ENCODE results near the gene ACMSD.

DNA sequence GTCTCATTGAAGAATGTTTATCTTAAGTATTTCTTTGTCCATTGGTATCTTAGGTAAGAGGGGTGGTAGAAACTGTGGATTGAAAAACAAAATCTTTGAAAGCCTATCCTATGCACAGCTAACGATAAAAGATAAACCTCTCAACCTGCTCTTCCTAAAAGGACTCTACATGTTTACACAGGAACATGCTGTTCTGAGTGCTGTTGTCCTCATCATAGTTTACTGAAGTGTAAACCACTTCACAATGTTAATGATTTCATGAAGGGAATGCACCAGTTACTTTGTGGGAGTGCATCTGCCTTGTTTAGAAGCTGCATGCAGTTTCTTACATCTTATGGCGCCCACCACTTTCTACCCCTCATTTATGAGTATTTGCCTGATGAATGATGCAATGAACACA lies 1.2 kb downstream of the ACMSD start:
- TF ChIP-seq, protein P1, sequence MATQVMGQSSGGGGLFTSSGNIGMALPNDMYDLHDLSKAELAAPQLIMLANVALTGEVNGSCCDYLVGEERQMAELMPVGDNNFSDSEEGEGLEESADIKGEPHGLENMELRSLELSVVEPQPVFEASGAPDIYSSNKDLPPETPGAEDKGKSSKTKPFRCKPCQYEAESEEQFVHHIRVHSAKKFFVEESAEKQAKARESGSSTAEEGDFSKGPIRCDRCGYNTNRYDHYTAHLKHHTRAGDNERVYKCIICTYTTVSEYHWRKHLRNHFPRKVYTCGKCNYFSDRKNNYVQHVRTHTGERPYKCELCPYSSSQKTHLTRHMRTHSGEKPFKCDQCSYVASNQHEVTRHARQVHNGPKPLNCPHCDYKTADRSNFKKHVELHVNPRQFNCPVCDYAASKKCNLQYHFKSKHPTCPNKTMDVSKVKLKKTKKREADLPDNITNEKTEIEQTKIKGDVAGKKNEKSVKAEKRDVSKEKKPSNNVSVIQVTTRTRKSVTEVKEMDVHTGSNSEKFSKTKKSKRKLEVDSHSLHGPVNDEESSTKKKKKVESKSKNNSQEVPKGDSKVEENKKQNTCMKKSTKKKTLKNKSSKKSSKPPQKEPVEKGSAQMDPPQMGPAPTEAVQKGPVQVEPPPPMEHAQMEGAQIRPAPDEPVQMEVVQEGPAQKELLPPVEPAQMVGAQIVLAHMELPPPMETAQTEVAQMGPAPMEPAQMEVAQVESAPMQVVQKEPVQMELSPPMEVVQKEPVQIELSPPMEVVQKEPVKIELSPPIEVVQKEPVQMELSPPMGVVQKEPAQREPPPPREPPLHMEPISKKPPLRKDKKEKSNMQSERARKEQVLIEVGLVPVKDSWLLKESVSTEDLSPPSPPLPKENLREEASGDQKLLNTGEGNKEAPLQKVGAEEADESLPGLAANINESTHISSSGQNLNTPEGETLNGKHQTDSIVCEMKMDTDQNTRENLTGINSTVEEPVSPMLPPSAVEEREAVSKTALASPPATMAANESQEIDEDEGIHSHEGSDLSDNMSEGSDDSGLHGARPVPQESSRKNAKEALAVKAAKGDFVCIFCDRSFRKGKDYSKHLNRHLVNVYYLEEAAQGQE (IDR thresholded peaks at IDR 0.05; ENCODE audit: insufficient read depth in 1 of 2, low read depth in 2 of 2, low read length in 2 of 2): no peak
- no peak for TF ChIP-seq POLR2AphosphoS5 (IDR thresholded peaks at IDR 0.05; ENCODE audit: low read depth, low read length)
- no peak for TF ChIP-seq TAF1 (IDR thresholded peaks at IDR 0.05; ENCODE audit: borderline replicate concordance, insufficient read depth, low read length)
- TF ChIP-seq SIN3A (IDR thresholded peaks at IDR 0.05; ENCODE audit: borderline replicate concordance, insufficient read depth, low read length): no peak
- TF ChIP-seq FOXP2 (optimal IDR thresholded peaks at IDR 0.05; ENCODE audit: borderline replicate concordance, extremely low read depth, extremely low read length, insufficient read depth): no peak

Data from PFSK-1 (cell line).